RCC 7860 (cell line): ENCODE results near the gene STK10.

Experiments used
- DNase-seq: peaks from one replicate; pipeline ENCODE4 v3.0.0-alpha.2; 2015; ENCODE audit warnings: low spot score
- FAIRE-seq: peaks from 2 replicates; lab custom pipeline; 2012; peaks lifted over from hg19 to GRCh38; lab: Jason Lieb, UNC

STK10 gene

GRCh38 chr5:172111852-172112225 lies 76.2 kb downstream of the STK10 start:
- FAIRE-seq (no peak), DNase-seq (peak; percentile 7)

GRCh38 chr5:172110921-172111851 lies 76.8 kb downstream of the STK10 start:
- DNase-seq (peak; percentile 19), FAIRE-seq (no peak)

- FAIRE-seq (no peak), DNase-seq (no peak)
Observed at GRCh38 chr5:172110260-172110815, 77.7 kb downstream of the STK10 start.

GRCh38 chr5:172109749-172110148 lies 78.3 kb downstream of the STK10 start:
- no peak for DNase-seq
- no peak for FAIRE-seq

- DNase-seq = peak; percentile 62
- no peak for FAIRE-seq
Observed at GRCh38 chr5:172107571-172107970, 80.5 kb downstream of the STK10 start.

- FAIRE-seq (no peak), DNase-seq (peak; percentile 10)
Observed at GRCh38 chr5:172106511-172107356, 81.3 kb downstream of the STK10 start.

GRCh38 chr5:172105811-172106210 lies 82.2 kb downstream of the STK10 start:
- no peak for FAIRE-seq
- no peak for DNase-seq

- DNase-seq = no peak
- no peak for FAIRE-seq
Observed at GRCh38 chr5:172104801-172105701, 83.0 kb downstream of the STK10 start.

GRCh38 chr5:172104021-172104420 lies 84.0 kb downstream of the STK10 start:
- DNase-seq = no peak
- FAIRE-seq = no peak

GRCh38 chr5:172102913-172103626 lies 85.0 kb downstream of the STK10 start:
- FAIRE-seq (peak; percentile 79), DNase-seq (peak; percentile 87)

- DNase-seq (no peak), FAIRE-seq (no peak)
Observed at GRCh38 chr5:172102218-172102870, 85.7 kb downstream of the STK10 start.

- DNase-seq = no peak
- FAIRE-seq = no peak
Observed at GRCh38 chr5:172101547-172102217, 86.3 kb downstream of the STK10 start.

GRCh38 chr5:172098883-172099282 lies 89.1 kb downstream of the STK10 start:
- DNase-seq (no peak), FAIRE-seq (no peak)

GRCh38 chr5:172098046-172098445 lies 90.0 kb downstream of the STK10 start:
- no peak for FAIRE-seq
- DNase-seq = no peak

- no peak for DNase-seq
- no peak for FAIRE-seq
Observed at GRCh38 chr5:172097356-172097755, 90.7 kb downstream of the STK10 start.

- DNase-seq = no peak
- FAIRE-seq = no peak
Observed at GRCh38 chr5:172096207-172096940, 91.7 kb downstream of the STK10 start.

GRCh38 chr5:172095368-172096206 lies 92.4 kb downstream of the STK10 start:
- no peak for FAIRE-seq
- no peak for DNase-seq
